ENCODE results near the gene NUP93.
"Not testable (repeated sequence)": the region's sequence is repeated elsewhere in the genome, so short reads cannot be mapped to it uniquely, and the experiment has no call there.

Gene NUP93

GRCh38 chr16:56865394-56866062 lies 135.6 kb downstream of the NUP93 start:
- no peak for DNase-seq (ENCODE audit: low read depth in 1 of 2, low spot score in 1 of 2)

GRCh38 chr16:56866955-56867830 lies 137.3 kb downstream of the NUP93 start:
- DNase-seq (ENCODE audit: low read depth in 1 of 2, low spot score in 1 of 2): peak in 1 of 2 donors; percentile 32

GRCh38 chr16:56868175-56868574 lies 138.2 kb downstream of the NUP93 start:
- no peak for DNase-seq (ENCODE audit: low read depth in 1 of 2, low spot score in 1 of 2)

- not testable (repeated sequence) for DNase-seq (ENCODE audit: low read depth in 1 of 2, low spot score in 1 of 2)
Measured at GRCh38 chr16:56868766-56869165, 138.8 kb downstream of the NUP93 start.

- no peak for DNase-seq (ENCODE audit: low read depth in 1 of 2, low spot score in 1 of 2)
Measured at GRCh38 chr16:56869513-56870275, 139.8 kb downstream of the NUP93 start.

- no peak for DNase-seq (ENCODE audit: low read depth in 1 of 2, low spot score in 1 of 2)
Measured at GRCh38 chr16:56870276-56870888, 140.5 kb downstream of the NUP93 start.

GRCh38 chr16:56871172-56871593 lies 141.3 kb downstream of the NUP93 start:
- DNase-seq (ENCODE audit: low read depth in 1 of 2, low spot score in 1 of 2): no peak

- DNase-seq (ENCODE audit: low read depth in 1 of 2, low spot score in 1 of 2): no peak
Measured at GRCh38 chr16:56872863-56873391, 143.0 kb downstream of the NUP93 start.

- DNase-seq (ENCODE audit: low read depth in 1 of 2, low spot score in 1 of 2): no peak
Measured at GRCh38 chr16:56874800-56875199, 144.9 kb downstream of the NUP93 start.

GRCh38 chr16:56876048-56876447 lies 146.1 kb downstream of the NUP93 start:
- DNase-seq (ENCODE audit: low read depth in 1 of 2, low spot score in 1 of 2): no peak

- no peak for DNase-seq (ENCODE audit: low read depth in 1 of 2, low spot score in 1 of 2)
Measured at GRCh38 chr16:56877486-56878182, 147.7 kb downstream of the NUP93 start.

- DNase-seq (ENCODE audit: low read depth in 1 of 2, low spot score in 1 of 2): no peak
Measured at GRCh38 chr16:56878282-56878854, 148.4 kb downstream of the NUP93 start.

- DNase-seq (ENCODE audit: low read depth in 1 of 2, low spot score in 1 of 2): no peak
Measured at GRCh38 chr16:56879276-56879675, 149.3 kb downstream of the NUP93 start.

GRCh38 chr16:56880176-56880575 lies 150.2 kb downstream of the NUP93 start:
- DNase-seq (ENCODE audit: low read depth in 1 of 2, low spot score in 1 of 2): no peak

GRCh38 chr16:56880685-56881084 lies 150.8 kb downstream of the NUP93 start:
- no peak for DNase-seq (ENCODE audit: low read depth in 1 of 2, low spot score in 1 of 2)

- no peak for DNase-seq (ENCODE audit: low read depth in 1 of 2, low spot score in 1 of 2)
Measured at GRCh38 chr16:56882077-56882800, 152.3 kb downstream of the NUP93 start.

GRCh38 chr16:56883586-56883985 lies 153.7 kb downstream of the NUP93 start:
- no peak for DNase-seq (ENCODE audit: low read depth in 1 of 2, low spot score in 1 of 2)

GRCh38 chr16:56884026-56884582 lies 154.2 kb downstream of the NUP93 start:
- no peak for DNase-seq (ENCODE audit: low read depth in 1 of 2, low spot score in 1 of 2)

- not testable (repeated sequence) for DNase-seq (ENCODE audit: low read depth in 1 of 2, low spot score in 1 of 2)
Measured at GRCh38 chr16:56884929-56885328, 155.0 kb downstream of the NUP93 start.
